Subcutaneous abdominal adipose tissue (tissue), 5 donors: Measurements from ENCODE around the gene BTG3.

Source experiments
- H3K27ac ChIP-seq: one replicate; pipeline ENCODE4 v1.7.0; 2013; ENCODE audit warnings: low read depth, mild to moderate bottlenecking, inconsistent platforms, low read length, moderate library complexity
- H3K27me3 ChIP-seq, 5 donors: one replicate each; pipeline ENCODE4 v1.7.0; 2013; ENCODE audit warnings: low read length in 5 of 5, inconsistent platforms in 1 of 5; ENCODE audit not compliant: control insufficient read depth in 5 of 5, insufficient read depth in 4 of 5
- H3K36me3 ChIP-seq, 5 donors: one replicate each; pipeline ENCODE4 v1.7.0; 2013; ENCODE audit warnings: low read length in 5 of 5; ENCODE audit not compliant: control insufficient read depth in 5 of 5, insufficient read depth in 5 of 5
- H3K4me1 ChIP-seq, 5 donors: one replicate each; pipeline ENCODE4 v1.7.0; 2013; ENCODE audit warnings: low read length in 5 of 5, mild to moderate bottlenecking in 3 of 5, moderate library complexity in 1 of 5; ENCODE audit not compliant: control insufficient read depth in 5 of 5, insufficient read depth in 5 of 5
- H3K4me3 ChIP-seq, 5 donors: one replicate each; pipeline ENCODE4 v1.7.0; 2013; ENCODE audit warnings: low read length in 5 of 5, low read depth in 1 of 5
- H3K9ac ChIP-seq, 5 donors: one replicate each; pipeline ENCODE4 v1.7.0; 2013; ENCODE audit warnings: low read length in 5 of 5, mild to moderate bottlenecking in 4 of 5, moderate library complexity in 3 of 5
- H3K9me3 ChIP-seq, 5 donors: one replicate each; pipeline ENCODE4 v1.7.0; 2013; ENCODE audit warnings: low read length in 5 of 5; ENCODE audit not compliant: control insufficient read depth in 5 of 5
- donor health status: healthy.
- donor health status: healthy.
- donor health status: healthy.
- donor health status: healthy.
- donor health status: healthy.

The BTG3 gene

GRCh38 chr21:17631195-17631594 is 18.5 kb upstream of the BTG3 start:
- Histone ChIP-seq H3K9me3 (no peaks in the 10 kb centered on the region), H3K4me3 (peak overlapping the region in 1 of 5 donors; percentile 33), H3K27ac (peak overlapping the region; percentile 19), H3K36me3 (no peaks in the 10 kb centered on the region), H3K27me3 (no peaks in the 10 kb centered on the region), H3K9ac (no peak overlapping the region), H3K4me1 (peaks cover 0 to 23% (median 10%) of the 10 kb centered on the region in 5 donors)

GRCh38 chr21:17622018-17622417 is 9.3 kb upstream of the BTG3 start:
- Histone ChIP-seq H3K9me3 (no peaks in the 10 kb centered on the region), H3K9ac (no peak overlapping the region), H3K4me1 (no peaks in the 10 kb centered on the region), H3K27ac (no peak overlapping the region), H3K27me3 (no peaks in the 10 kb centered on the region), H3K4me3 (no peak overlapping the region), H3K36me3 (no peaks in the 10 kb centered on the region)

- H3K36me3 ChIP-seq: no peaks in the 10 kb centered on the region
- H3K27me3 ChIP-seq: no peaks in the 10 kb centered on the region
- H3K4me1 ChIP-seq: peaks cover 0 to 8% (median 7%) of the 10 kb centered on the region in 5 donors
- no peak overlapping the region for H3K27ac ChIP-seq
- H3K9ac ChIP-seq: no peak overlapping the region
- H3K9me3 ChIP-seq: no peaks in the 10 kb centered on the region
- H3K4me3 ChIP-seq: no peak overlapping the region
Observed at GRCh38 chr21:17616831-17617230, 4.1 kb upstream of the BTG3 start.

- H3K9ac ChIP-seq: peak overlapping the region in 4 of 5 donors; percentile 69 to 94 (median 86)
Observed at GRCh38 chr21:17613242-17613676, 558 bp upstream of the BTG3 start.

GRCh38 chr21:17612023-17612564 is 607 bp downstream of the BTG3 start:
- Histone ChIP-seq H3K4me3 (peak overlapping the region; percentile 85 to 91 (median 90)), H3K36me3 (peaks cover 4 to 9% (median 8%) of the 10 kb centered on the region in 5 donors), H3K4me1 (peaks cover 0 to 18% (median 15%) of the 10 kb centered on the region in 5 donors), H3K27me3 (no peaks in the 10 kb centered on the region), H3K27ac (peak overlapping the region; percentile 98), H3K9ac (peak overlapping the region; percentile 88 to 96 (median 90)), H3K9me3 (no peaks in the 10 kb centered on the region)

More at GRCh38 chr21:17613242-17613676, 558 bp upstream of the BTG3 start:
- H3K9me3 ChIP-seq: no peaks in the 10 kb centered on the region
- peak overlapping the region; percentile 77 to 91 (median 88) for H3K4me3 ChIP-seq
- H3K27ac ChIP-seq: peak overlapping the region; percentile 98
- H3K36me3 ChIP-seq: peaks cover 0 to 4% (median 0%) of the 10 kb centered on the region in 5 donors
- no peaks in the 10 kb centered on the region for H3K27me3 ChIP-seq
- H3K4me1 ChIP-seq: peaks cover 0 to 18% (median 15%) of the 10 kb centered on the region in 5 donors

GRCh38 chr21:17611414-17612022 is 1.2 kb downstream of the BTG3 start:
- Histone ChIP-seq H3K4me3 (peak overlapping the region; percentile 85 to 91 (median 90)), H3K27ac (peak overlapping the region; percentile 98), H3K27me3 (no peaks in the 10 kb centered on the region), H3K9ac (peak overlapping the region; percentile 88 to 96 (median 90)), H3K4me1 (peaks cover 0 to 18% (median 15%) of the 10 kb centered on the region in 5 donors), H3K9me3 (no peaks in the 10 kb centered on the region), H3K36me3 (peaks cover 4 to 9% (median 8%) of the 10 kb centered on the region in 5 donors)

GRCh38 chr21:17610911-17611310 is 1.8 kb downstream of the BTG3 start:
- Histone ChIP-seq H3K27ac (peak overlapping the region; percentile 98), H3K9ac (peak overlapping the region in 4 of 5 donors; percentile 88 to 96 (median 92)), H3K4me1 (peaks cover 0 to 18% (median 15%) of the 10 kb centered on the region in 5 donors), H3K9me3 (no peaks in the 10 kb centered on the region), H3K27me3 (no peaks in the 10 kb centered on the region), H3K36me3 (peaks cover 4 to 12% (median 8%) of the 10 kb centered on the region in 5 donors), H3K4me3 (peak overlapping the region; percentile 85 to 91 (median 90))

GRCh38 chr21:17609681-17610080 is 3.0 kb downstream of the BTG3 start:
- no peak overlapping the region for H3K4me3 ChIP-seq
- H3K27ac ChIP-seq: no peak overlapping the region
- H3K4me1 ChIP-seq: peaks cover 0 to 18% (median 15%) of the 10 kb centered on the region in 5 donors

GRCh38 chr21:17607684-17608083 is 5.0 kb downstream of the BTG3 start:
- peaks cover 18 to 32% (median 25%) of the 10 kb centered on the region in 5 donors for H3K36me3 ChIP-seq
- peaks cover 0 to 13% (median 9%) of the 10 kb centered on the region in 5 donors for H3K4me1 ChIP-seq
- no peak overlapping the region for H3K9ac ChIP-seq
- no peak overlapping the region for H3K4me3 ChIP-seq
- no peaks in the 10 kb centered on the region for H3K9me3 ChIP-seq
- H3K27me3 ChIP-seq: no peaks in the 10 kb centered on the region
- H3K27ac ChIP-seq: no peak overlapping the region

More at GRCh38 chr21:17609681-17610080, 3.0 kb downstream of the BTG3 start:
- Histone ChIP-seq H3K9me3 (no peaks in the 10 kb centered on the region), H3K9ac (no peak overlapping the region), H3K36me3 (peaks cover 6 to 13% (median 11%) of the 10 kb centered on the region in 5 donors), H3K27me3 (no peaks in the 10 kb centered on the region)

- Histone ChIP-seq H3K4me3 (no peak overlapping the region), H3K9me3 (no peaks in the 10 kb centered on the region), H3K27me3 (no peaks in the 10 kb centered on the region), H3K4me1 (no peaks in the 10 kb centered on the region), H3K9ac (no peak overlapping the region), H3K36me3 (peaks cover 28 to 47% (median 42%) of the 10 kb centered on the region in 5 donors), H3K27ac (no peak overlapping the region)
Observed at GRCh38 chr21:17602874-17603273, 9.8 kb downstream of the BTG3 start.
